Cortex of kidney (tissue), 1 donor: Measurements from ENCODE around the gene ACTN1.

Experiments
- DNase-seq: peaks from one replicate; lab custom pipeline; 2025; lab: John Stamatoyannopoulos, UW

The ACTN1 gene

GRCh38 chr14:68888883-68889282, 90.2 kb downstream of the ACTN1 start:
- DNase-seq = no peak

- no peak for DNase-seq
Observed at GRCh38 chr14:68888025-68888850, 90.9 kb downstream of the ACTN1 start.

- DNase-seq = no peak
Observed at GRCh38 chr14:68886109-68886434, 93.0 kb downstream of the ACTN1 start.

GRCh38 chr14:68885226-68886108, 93.6 kb downstream of the ACTN1 start:
- DNase-seq = no peak

- DNase-seq = no peak
Observed at GRCh38 chr14:68884031-68885030, 94.8 kb downstream of the ACTN1 start.

GRCh38 chr14:68882235-68882634, 96.9 kb downstream of the ACTN1 start:
- DNase-seq = no peak

- no peak for DNase-seq
Observed at GRCh38 chr14:68881396-68881795, 97.7 kb downstream of the ACTN1 start.

- no peak for DNase-seq
Observed at GRCh38 chr14:68880581-68881105, 98.5 kb downstream of the ACTN1 start.

- no peak for DNase-seq
Observed at GRCh38 chr14:68879841-68880575, 99.1 kb downstream of the ACTN1 start.

GRCh38 chr14:68879321-68879781, 99.8 kb downstream of the ACTN1 start:
- DNase-seq = no peak

- no peak for DNase-seq
Observed at GRCh38 chr14:68878908-68879307, 100.2 kb downstream of the ACTN1 start.

GRCh38 chr14:68877993-68878575, 101.0 kb downstream of the ACTN1 start:
- no peak for DNase-seq

- no peak for DNase-seq
Observed at GRCh38 chr14:68876976-68877375, 102.1 kb downstream of the ACTN1 start.

GRCh38 chr14:68874746-68875155, 104.4 kb downstream of the ACTN1 start:
- DNase-seq = no peak

- DNase-seq = no peak
Observed at GRCh38 chr14:68873376-68873775, 105.7 kb downstream of the ACTN1 start.

GRCh38 chr14:68871392-68871791, 107.7 kb downstream of the ACTN1 start:
- no peak for DNase-seq

- no peak for DNase-seq
Observed at GRCh38 chr14:68866991-68867533, 112.0 kb downstream of the ACTN1 start.

- no peak for DNase-seq
Observed at GRCh38 chr14:68865542-68865941, 113.6 kb downstream of the ACTN1 start.

- no peak for DNase-seq
Observed at GRCh38 chr14:68864361-68864750, 114.7 kb downstream of the ACTN1 start.
